Measurements from ENCODE around the gene RAD9A. TPM values are rescaled to one million over a fixed set of nuclear protein-coding genes. Genes with fewer than 3 reads are reported as not detected.

RAD9A gene
- total and polyA plus RNA-seq, 4 donors: 14.1 to 35.9 (median 21.2) TPM

- 51 to 58% methylated on average over 15 of the region's 15 CpGs for WGBS, 2 donors
- Histone ChIP-seq H3K4me1 (ENCODE audit: control insufficient read depth in 5 of 5, insufficient read depth in 5 of 5, low read length in 5 of 5) (peaks cover 5 to 34% (median 19%) of the 10 kb centered on the region in 5 donors), H3K4me3 (no peak overlapping the region), H3K9ac (ENCODE audit: insufficient read depth in 1 of 2, low read length in 2 of 2) (no peak overlapping the region), H3K36me3 (ENCODE audit: control insufficient read depth in 4 of 4, insufficient read depth in 4 of 4, low read length in 4 of 4) (no peaks in the 10 kb centered on the region), H3K27ac (ENCODE audit: low read depth in 1 of 2, low read length in 1 of 2) (no peak overlapping the region), H3K9me3 (ENCODE audit: control insufficient read depth in 4 of 4, insufficient read depth in 3 of 4, low read length in 3 of 4) (no peaks in the 10 kb centered on the region), H3K27me3 (ENCODE audit: control insufficient read depth in 3 of 3, insufficient read depth in 3 of 3, low read length in 2 of 3) (peaks cover 0 to 7% (median 0%) of the 10 kb centered on the region in 3 donors)
- no peak for DNase-seq
- no peak for ATAC-seq (ENCODE audit: insufficient read depth, low FRiP score)
- no peak for TF ChIP-seq CTCF (IDR thresholded peaks at IDR 0.05; ENCODE audit: control extremely low read depth, extremely low read depth)
Measured at GRCh38 chr11:67375320-67376055, 16.3 kb upstream of the RAD9A start.

GRCh38 chr11:67376063-67376820 lies 15.5 kb upstream of the RAD9A start:
- DNase-seq: no peak
- TF ChIP-seq CTCF (IDR thresholded peaks at IDR 0.05; ENCODE audit: control extremely low read depth, extremely low read depth): no peak
- 85 to 86% methylated on average over 7 of the region's 7 CpGs for WGBS, 2 donors
- Histone ChIP-seq H3K27ac (ENCODE audit: low read depth in 1 of 2, low read length in 1 of 2) (no peak overlapping the region), H3K4me1 (ENCODE audit: control insufficient read depth in 5 of 5, insufficient read depth in 5 of 5, low read length in 5 of 5) (peaks cover 5 to 26% (median 12%) of the 10 kb centered on the region in 5 donors), H3K27me3 (ENCODE audit: control insufficient read depth in 3 of 3, insufficient read depth in 3 of 3, low read length in 2 of 3) (peaks cover 0 to 7% (median 0%) of the 10 kb centered on the region in 3 donors), H3K36me3 (ENCODE audit: control insufficient read depth in 4 of 4, insufficient read depth in 4 of 4, low read length in 4 of 4) (no peaks in the 10 kb centered on the region), H3K4me3 (no peak overlapping the region), H3K9ac (ENCODE audit: insufficient read depth in 1 of 2, low read length in 2 of 2) (no peak overlapping the region), H3K9me3 (ENCODE audit: control insufficient read depth in 4 of 4, insufficient read depth in 3 of 4, low read length in 3 of 4) (no peaks in the 10 kb centered on the region)
- no peak for ATAC-seq (ENCODE audit: insufficient read depth, low FRiP score)

GRCh38 chr11:67376873-67377808 lies 14.6 kb upstream of the RAD9A start:
- Histone ChIP-seq H3K9ac (ENCODE audit: insufficient read depth in 1 of 2, low read length in 2 of 2) (no peak overlapping the region), H3K4me1 (ENCODE audit: control insufficient read depth in 5 of 5, insufficient read depth in 5 of 5, low read length in 5 of 5) (peaks cover 0 to 17% (median 6%) of the 10 kb centered on the region in 5 donors), H3K36me3 (ENCODE audit: control insufficient read depth in 4 of 4, insufficient read depth in 4 of 4, low read length in 4 of 4) (no peaks in the 10 kb centered on the region), H3K4me3 (no peak overlapping the region), H3K27ac (ENCODE audit: low read depth in 1 of 2, low read length in 1 of 2) (no peak overlapping the region), H3K9me3 (ENCODE audit: control insufficient read depth in 4 of 4, insufficient read depth in 3 of 4, low read length in 3 of 4) (no peaks in the 10 kb centered on the region), H3K27me3 (ENCODE audit: control insufficient read depth in 3 of 3, insufficient read depth in 3 of 3, low read length in 2 of 3) (peaks cover 0 to 7% (median 0%) of the 10 kb centered on the region in 3 donors)
- 85 to 91% methylated on average over 6 of the region's 6 CpGs for WGBS, 2 donors
- TF ChIP-seq CTCF (IDR thresholded peaks at IDR 0.05; ENCODE audit: control extremely low read depth, extremely low read depth): no peak
- no peak for ATAC-seq (ENCODE audit: insufficient read depth, low FRiP score)
- no peak for DNase-seq

Data from lung (tissue), 12 donors.